Breast epithelium (tissue), 4 donors: Measurements from ENCODE around the gene CHN2. TPM values are rescaled to one million over a fixed set of nuclear protein-coding genes. Genes with fewer than 3 reads are reported as not detected.

Experiments
- DNase-seq, 2 donors: peaks; one replicate each; pipeline ENCODE4 v3.0.0-alpha.2; 2019; ENCODE audit warnings: low spot score in 2 of 2
- H3K27ac ChIP-seq, 2 donors: fragments of 200-600 bp; sonication (generic) in 1 of 2; one replicate each; pipeline ENCODE4 v1.5.1; 2016 to 2019; ENCODE audit warnings: mild to moderate bottlenecking in 1 of 2
- H3K27me3 ChIP-seq, 2 donors: fragments of 200-600 bp; sonication (generic) in 1 of 2; one replicate each; pipeline versions ENCODE4 v1.5.1 to v1.6.0; 2017 to 2019; ENCODE audit warnings: control low read depth in 1 of 2, mild to moderate bottlenecking in 1 of 2
- H3K36me3 ChIP-seq: fragments of 200-600 bp; one replicate; pipeline ENCODE4 v1.5.1; 2019
- H3K4me1 ChIP-seq, 2 donors: fragments of 200-600 bp; sonication (generic); one replicate each; pipeline ENCODE4 v1.5.1; 2016 to 2019; ENCODE audit warnings: control low read depth in 1 of 2
- H3K4me3 ChIP-seq, 3 donors: fragments of 200-600 bp; sonication (generic); 1 replicate in 2 of 3; 2 replicates in 1 of 3; pipeline ENCODE4 v1.5.1; 2016 to 2019; ENCODE audit warnings: mild to moderate bottlenecking in 3 of 3, moderate library complexity in 2 of 3
- H3K9me3 ChIP-seq, 2 donors: fragments of 200-600 bp; sonication (generic) in 1 of 2; one replicate each; pipeline ENCODE4 v1.5.1; 2016 to 2019; ENCODE audit warnings: control low read depth in 1 of 2
- POLR2A ChIP-seq: fragments of 450-650 bp; IDR thresholded peaks from one replicate; pipeline ENCODE4 v1.6.1; 2016; ENCODE audit warnings: antibody characterized with exemption, mild to moderate bottlenecking, moderate library complexity
- POLR2AphosphoS5 ChIP-seq, 3 donors: sonication (generic); formaldehyde crosslinking; IDR thresholded peaks; one replicate each; pipeline ENCODE4 v1.6.1; 2017; ENCODE audit warnings: antibody characterized with exemption in 3 of 3
- intact Hi-C: fragments of 100-400 bp; cut with DNase I; formaldehyde crosslinking; loops from one replicate; pipeline ENCODE4 v1.15.1; 2023; ENCODE audit warnings: low total_unique reads
- total RNA-seq, 3 donors: library from RNA; depleted of rRNA; stranded (reverse); fragments of >200 nt; gene quantifications; one replicate each; pipeline ENCODE4 v1.1.0, GENCODE V29; 2016
- TF ChIP-seq, protein P1 (sequence below), 3 donors: fragments of 450-650 bp; IDR thresholded peaks; one replicate each; pipeline ENCODE4 v1.5.1; 2016 to 2017; ENCODE audit warnings: antibody characterized with exemption in 3 of 3, mild to moderate bottlenecking in 3 of 3, moderate library complexity in 3 of 3

The CHN2 gene
- total RNA-seq, 3 donors from 2014 or later, result 6.3 to 17.1 (median 7.9) TPM

DNA sequence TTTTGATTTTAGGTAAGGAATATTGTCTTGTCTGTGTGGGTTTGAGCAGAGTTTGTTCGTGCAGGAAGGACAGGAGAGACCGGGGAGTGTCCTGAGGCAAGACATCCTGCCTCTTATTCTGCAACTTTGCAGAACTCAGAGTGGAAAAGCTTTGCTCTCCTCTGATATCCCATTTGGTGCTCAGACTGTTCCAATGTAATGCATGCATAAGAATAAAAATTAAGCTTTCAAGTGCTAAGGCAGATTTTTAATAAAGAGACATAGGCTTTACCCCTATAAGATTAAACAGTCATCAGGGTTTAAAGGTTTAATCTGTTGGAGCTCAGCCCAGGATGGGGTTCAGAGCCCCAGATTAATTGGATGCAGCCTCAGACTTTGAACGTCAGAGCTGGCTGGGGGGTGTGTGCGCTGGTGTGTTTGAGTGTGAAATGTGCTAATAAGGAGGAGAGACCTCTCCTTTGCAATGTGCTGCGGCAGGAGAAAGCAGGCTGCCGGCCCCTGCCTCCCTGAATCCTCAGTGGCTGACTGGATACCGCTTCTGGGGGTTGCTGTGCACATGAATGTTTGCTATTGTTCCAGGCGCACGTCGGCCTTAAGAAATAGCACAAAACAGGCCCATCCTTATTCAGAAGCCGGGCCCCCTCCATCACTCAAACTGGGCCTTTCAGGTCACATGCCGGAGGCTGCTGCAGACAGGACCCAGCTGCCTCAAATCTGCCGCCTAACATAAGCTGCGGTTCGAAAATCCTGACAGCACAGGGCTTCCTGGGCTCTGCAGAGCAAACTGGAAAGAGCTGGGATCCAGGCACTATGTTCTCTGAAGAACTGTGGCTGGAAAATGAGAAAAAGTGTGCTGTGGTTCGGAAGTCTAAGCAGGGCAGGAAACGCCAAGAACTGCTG, 285.0 kb downstream of the CHN2 start:
- no peaks in the 10 kb centered on the region for H3K27me3 ChIP-seq
- no peak for DNase-seq
- H3K4me1 ChIP-seq, result no peaks in the 10 kb centered on the region
- intact Hi-C loops, result loop anchor here (5.0 kb wide), 1 partner anchor 1578 kb away; no protein-coding TSS in a partner anchor
- no peak overlapping the region for H3K4me3 ChIP-seq
- TF ChIP-seq POLR2AphosphoS5 (IDR thresholded peaks at IDR 0.05) (no peak), POLR2A (no peak)
- TF ChIP-seq, protein P1, sequence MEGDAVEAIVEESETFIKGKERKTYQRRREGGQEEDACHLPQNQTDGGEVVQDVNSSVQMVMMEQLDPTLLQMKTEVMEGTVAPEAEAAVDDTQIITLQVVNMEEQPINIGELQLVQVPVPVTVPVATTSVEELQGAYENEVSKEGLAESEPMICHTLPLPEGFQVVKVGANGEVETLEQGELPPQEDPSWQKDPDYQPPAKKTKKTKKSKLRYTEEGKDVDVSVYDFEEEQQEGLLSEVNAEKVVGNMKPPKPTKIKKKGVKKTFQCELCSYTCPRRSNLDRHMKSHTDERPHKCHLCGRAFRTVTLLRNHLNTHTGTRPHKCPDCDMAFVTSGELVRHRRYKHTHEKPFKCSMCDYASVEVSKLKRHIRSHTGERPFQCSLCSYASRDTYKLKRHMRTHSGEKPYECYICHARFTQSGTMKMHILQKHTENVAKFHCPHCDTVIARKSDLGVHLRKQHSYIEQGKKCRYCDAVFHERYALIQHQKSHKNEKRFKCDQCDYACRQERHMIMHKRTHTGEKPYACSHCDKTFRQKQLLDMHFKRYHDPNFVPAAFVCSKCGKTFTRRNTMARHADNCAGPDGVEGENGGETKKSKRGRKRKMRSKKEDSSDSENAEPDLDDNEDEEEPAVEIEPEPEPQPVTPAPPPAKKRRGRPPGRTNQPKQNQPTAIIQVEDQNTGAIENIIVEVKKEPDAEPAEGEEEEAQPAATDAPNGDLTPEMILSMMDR (IDR thresholded peaks at IDR 0.05), result no peak
- H3K27ac ChIP-seq, result peak overlapping the region in 1 of 2 donors; percentile 10
- no peaks in the 10 kb centered on the region for H3K36me3 ChIP-seq
- H3K9me3 ChIP-seq, result no peaks in the 10 kb centered on the region

DNA sequence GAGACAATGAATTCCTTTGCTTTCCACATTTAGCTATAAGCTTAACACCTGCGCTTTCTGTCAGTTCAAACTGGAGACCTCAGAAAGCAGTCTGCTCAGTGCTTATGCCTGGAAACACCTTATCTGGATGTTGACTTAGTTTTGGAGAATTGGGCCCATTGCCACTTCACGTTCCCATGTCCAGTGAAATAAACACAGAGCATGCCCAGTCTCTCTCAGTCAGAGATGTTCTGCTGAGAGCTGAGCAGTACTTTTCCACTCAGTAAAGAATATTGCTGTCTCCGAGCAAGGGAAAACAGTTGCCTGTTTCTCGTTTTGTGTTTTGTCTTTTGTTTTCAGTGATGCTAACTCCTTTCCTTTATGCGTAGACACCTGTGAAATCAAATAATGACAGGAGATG, 285.9 kb downstream of the CHN2 start:
- Histone ChIP-seq H3K36me3 (no peaks in the 10 kb centered on the region), H3K27ac (peak overlapping the region in 1 of 2 donors; percentile 10), H3K4me3 (no peak overlapping the region), H3K9me3 (no peaks in the 10 kb centered on the region), H3K27me3 (no peaks in the 10 kb centered on the region), H3K4me1 (no peaks in the 10 kb centered on the region)
- TF ChIP-seq POLR2AphosphoS5 (IDR thresholded peaks at IDR 0.05), result no peak
- TF ChIP-seq, protein P1 (IDR thresholded peaks at IDR 0.05), result no peak
- TF ChIP-seq POLR2A, result no peak
- intact Hi-C loops, result loop anchor here (5.0 kb wide), 1 partner anchor 1577 kb away; no protein-coding TSS in a partner anchor
- no peak for DNase-seq

DNA sequence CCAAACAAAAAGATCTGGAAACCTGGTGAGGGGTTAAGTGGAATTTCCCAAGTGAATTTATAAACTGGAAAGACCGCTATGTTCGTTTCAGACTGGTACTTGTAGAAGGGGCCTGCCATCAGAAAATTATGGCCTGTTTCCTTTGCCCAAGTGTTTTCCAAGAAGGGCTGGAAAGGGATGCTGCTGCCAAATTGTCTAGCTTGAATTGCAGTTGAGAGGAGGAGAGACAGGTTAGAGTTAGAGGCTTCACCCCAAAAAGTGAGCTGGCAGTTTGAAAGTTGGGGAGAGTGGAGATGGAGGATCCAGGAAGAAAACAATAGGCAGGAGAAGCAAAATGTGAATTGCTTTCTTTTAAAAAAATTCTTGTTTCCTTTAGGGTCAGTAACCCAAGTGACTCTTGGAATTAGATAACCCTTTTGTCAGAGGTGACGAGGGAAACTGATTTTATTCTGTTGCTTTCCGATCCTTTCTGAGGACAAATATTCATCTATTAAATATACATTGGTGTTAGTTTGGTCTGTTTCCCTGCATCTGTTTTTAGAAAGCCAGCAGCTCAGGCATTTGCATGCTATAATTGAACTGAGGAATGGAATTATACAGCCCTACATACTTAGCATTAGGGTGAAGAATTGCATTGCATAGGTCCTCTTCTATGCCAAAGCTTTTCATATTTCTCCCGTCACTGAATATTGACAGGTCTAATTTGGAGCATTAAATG, 286.5 kb downstream of the CHN2 start:
- no peaks in the 10 kb centered on the region for H3K27me3 ChIP-seq
- DNase-seq, result no peak
- H3K4me1 ChIP-seq, result no peaks in the 10 kb centered on the region
- no peak overlapping the region for H3K27ac ChIP-seq
- H3K9me3 ChIP-seq, result no peaks in the 10 kb centered on the region
- H3K4me3 ChIP-seq, result no peak overlapping the region
- intact Hi-C loops, result loop anchor here (5.0 kb wide), 1 partner anchor 1576 kb away; no protein-coding TSS in a partner anchor
- no peak for TF ChIP-seq POLR2A
- TF ChIP-seq POLR2AphosphoS5 (IDR thresholded peaks at IDR 0.05), result no peak
- TF ChIP-seq, protein P1 (IDR thresholded peaks at IDR 0.05), result no peak
- H3K36me3 ChIP-seq, result no peaks in the 10 kb centered on the region

DNA sequence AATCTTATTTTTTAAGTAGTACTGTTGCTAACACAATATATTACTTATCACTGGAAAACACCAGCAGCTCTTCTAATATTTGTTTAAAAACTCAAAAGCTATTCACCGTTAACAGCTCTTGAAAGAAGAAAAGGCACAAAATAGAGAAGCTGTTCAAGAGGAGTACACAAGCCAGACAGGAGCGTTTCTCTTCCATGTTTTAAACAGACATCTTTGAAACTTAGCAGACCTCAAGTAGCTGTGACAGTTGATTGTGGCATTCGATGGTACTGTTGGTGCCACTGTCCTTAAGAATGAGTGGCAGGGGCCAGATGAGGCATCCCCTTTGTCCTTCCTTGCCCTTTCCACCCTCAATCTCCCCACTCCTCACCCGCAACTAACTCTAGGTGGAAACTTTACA, 287.5 kb downstream of the CHN2 start:
- H3K27me3 ChIP-seq, result no peaks in the 10 kb centered on the region
- intact Hi-C loops, result loop anchor here (5.0 kb wide), 1 partner anchor 1575 kb away; no protein-coding TSS in a partner anchor
- TF ChIP-seq, protein P1 (IDR thresholded peaks at IDR 0.05), result no peak
- TF ChIP-seq POLR2AphosphoS5 (IDR thresholded peaks at IDR 0.05) (no peak), POLR2A (no peak)
- no peaks in the 10 kb centered on the region for H3K9me3 ChIP-seq
- no peak overlapping the region for H3K27ac ChIP-seq
- H3K4me3 ChIP-seq, result no peak overlapping the region
- no peak for DNase-seq
- H3K4me1 ChIP-seq, result no peaks in the 10 kb centered on the region
- no peaks in the 10 kb centered on the region for H3K36me3 ChIP-seq
